A549 (cell line): Measurements from ENCODE around the gene PPP6R1. TPM values are rescaled to one million over a fixed set of nuclear protein-coding genes. Genes with fewer than 3 reads are reported as not detected.

Source experiments
- ATAC-seq, 2 experiments: fragments of 200-7000 bp in 1 of 2; fragments of >200 bp in 1 of 2; cut with Nextera tagmentation in 1 of 2; cut with Tn5 transposase in 1 of 2; 3 replicates each; pipeline versions ENCODE4 v1.8.0 to v1.9.1; 2018 to 2020; ENCODE audit warnings: mild to moderate bottlenecking in 1 of 2, moderate library complexity in 1 of 2
- CTCF ChIA-PET: fragments of 300-600 bp; sonication (Branson Sonifier 250); formaldehyde crosslinking; extraction: SDS; loops from one replicate; lab custom pipeline; 2021; ENCODE audit warnings: antibody characterized with exemption, inconsistent platforms; lab: Yijun Ruan, JAX
- POLR2A ChIA-PET: fragments of 350-600 bp; formaldehyde crosslinking; extraction: SDS; loops from one replicate; lab custom pipeline; 2021; ENCODE audit warnings: antibody characterized with exemption, inconsistent platforms; lab: Yijun Ruan, JAX
- DNase-seq, 2 experiments: peaks; one replicate each; pipeline versions ENCODE4 v3.0.0 to v3.0.0-alpha.2; 2011 to 2016; ENCODE audit warnings: low read depth in 1 of 2, low spot score in 1 of 2
- FAIRE-seq: peaks from 2 replicates; lab custom pipeline; 2011; peaks lifted over from hg19 to GRCh38; lab: Jason Lieb, UNC
- H3K27ac ChIP-seq, 2 experiments: fragments of >200 bp; sonication (Bioruptor Twin); formaldehyde crosslinking; 3 replicates each; pipeline ENCODE4 v1.5.1; 2016 to 2017
- H3K4me1 ChIP-seq: fragments of >200 bp; sonication (Bioruptor Twin); formaldehyde crosslinking; 3 replicates; pipeline ENCODE4 v1.6.1; 2016
- H3K4me2 ChIP-seq: fragments of >200 bp; sonication (Bioruptor Twin); formaldehyde crosslinking; 3 replicates; pipeline ENCODE4 v1.6.1; 2016
- H3K4me3 ChIP-seq: fragments of >200 bp; sonication (Bioruptor Twin); formaldehyde crosslinking; 3 replicates; pipeline ENCODE4 v1.5.1; 2016
- H3K9me3 ChIP-seq: fragments of >200 bp; sonication (Bioruptor Twin); formaldehyde crosslinking; 3 replicates; pipeline ENCODE4 v1.6.1; 2016
- CBX2 ChIP-seq: fragments of 200-600 bp; sonication (generic); IDR thresholded peaks from 2 replicates; pipeline ENCODE4 v1.6.1; 2016; ENCODE audit warnings: low read depth, mild to moderate bottlenecking, borderline replicate concordance
- CBX8 ChIP-seq: fragments of 200-600 bp; sonication (generic); IDR thresholded peaks from 2 replicates; pipeline ENCODE4 v1.6.1; 2016
- CHD2 ChIP-seq: fragments of 150-350 bp; IDR thresholded peaks from 2 replicates; pipeline ENCODE4 v1.6.1; 2014; ENCODE audit warnings: low read length; ENCODE audit not compliant: partially characterized antibody
- CHD4 ChIP-seq: fragments of 200-600 bp; sonication (generic); IDR thresholded peaks from 2 replicates; pipeline ENCODE4 v1.6.1; 2016; ENCODE audit warnings: antibody characterized with exemption, mild to moderate bottlenecking, borderline replicate concordance
- CTCF ChIP-seq: fragments of >200 bp; sonication (Bioruptor Twin); formaldehyde crosslinking; IDR thresholded peaks from 3 replicates; pipeline ENCODE4 v1.5.1; 2016
- E2F6 ChIP-seq: IDR thresholded peaks from 2 replicates; pipeline ENCODE4 v1.6.1; 2012; ENCODE audit warnings: low read depth, borderline replicate concordance
- ELK1 ChIP-seq: fragments of 150-350 bp; IDR thresholded peaks from 2 replicates; pipeline ENCODE4 v1.6.1; 2014; ENCODE audit warnings: low read depth, mild to moderate bottlenecking, low read length
- EP300 ChIP-seq, 2 experiments: fragments of >200 bp; sonication (Bioruptor Twin); formaldehyde crosslinking; IDR thresholded peaks; 2 replicates in 1 of 2; 3 replicates in 1 of 2; pipeline ENCODE4 v1.6.1; 2016 to 2017
- FOSB ChIP-seq: fragments of 250-450 bp; sonication (Bioruptor Pico); IDR thresholded peaks from 2 replicates; pipeline ENCODE4 v1.5.0; 2020; ENCODE audit warnings: mild to moderate bottlenecking, moderate library complexity
- FOSL2 ChIP-seq, 2 experiments: fragments of 450-650 bp in 1 of 2; fragments of >200 bp in 1 of 2; sonication (Bioruptor Twin) in 1 of 2; formaldehyde crosslinking; IDR thresholded peaks; 2 replicates each; pipeline versions ENCODE4 v1.5.0 to v1.6.1; 2016 to 2020; ENCODE audit warnings: mild to moderate bottlenecking in 1 of 2, moderate library complexity in 1 of 2
- GATA3 ChIP-seq: IDR thresholded peaks from 2 replicates; pipeline ENCODE4 v1.6.1; 2012; ENCODE audit warnings: borderline replicate concordance
- HES2 ChIP-seq: fragments of >200 bp; sonication (Bioruptor Twin); formaldehyde crosslinking; IDR thresholded peaks from 2 replicates; pipeline ENCODE4 v1.6.1; 2016
- KDM1A ChIP-seq: fragments of 200-600 bp; sonication (generic); IDR thresholded peaks from 2 replicates; pipeline ENCODE4 v1.6.1; 2016; ENCODE audit warnings: low read depth, mild to moderate bottlenecking
- NFE2L2 ChIP-seq: fragments of 150-350 bp; conservative IDR thresholded peaks from 2 replicates; pipeline ENCODE4 v1.6.1; 2014; ENCODE audit warnings: low read length
- NPAS2 ChIP-seq: fragments of 250-450 bp; sonication (Bioruptor Pico); IDR thresholded peaks from 2 replicates; pipeline ENCODE4 v1.8.0; 2022; ENCODE audit warnings: mild to moderate bottlenecking, moderate library complexity, borderline replicate concordance
- NR3C1 ChIP-seq: fragments of >200 bp; sonication (Bioruptor Twin); formaldehyde crosslinking; IDR thresholded peaks from 3 replicates; pipeline ENCODE4 v1.6.1; 2017
- PHF8 ChIP-seq: fragments of 200-600 bp; sonication (generic); IDR thresholded peaks from 2 replicates; pipeline ENCODE4 v1.6.1; 2016; ENCODE audit warnings: low read depth, mild to moderate bottlenecking, antibody characterized with exemption, moderate library complexity, borderline replicate concordance
- POLR2A ChIP-seq: IDR thresholded peaks from 2 replicates; pipeline ENCODE4 v1.6.1; 2012; ENCODE audit warnings: mild to moderate bottlenecking, low read length
- POLR2AphosphoS2 ChIP-seq: conservative IDR thresholded peaks from 2 replicates; pipeline ENCODE4 v1.6.1; 2012; ENCODE audit warnings: low read length, improper control_type of control experiment, inconsistent platforms
- RARB ChIP-seq: fragments of 250-450 bp; sonication (Bioruptor Pico); IDR thresholded peaks from 2 replicates; pipeline ENCODE4 v1.8.0; 2021; ENCODE audit warnings: mild to moderate bottlenecking, moderate library complexity
- RCOR1 ChIP-seq: fragments of 150-350 bp; IDR thresholded peaks from 2 replicates; pipeline ENCODE4 v1.6.1; 2014; ENCODE audit warnings: antibody characterized with exemption, low read length, low read depth
- RFX5 ChIP-seq: fragments of 450-650 bp; IDR thresholded peaks from 2 replicates; pipeline ENCODE4 v1.7.1; 2014; ENCODE audit warnings: antibody characterized with exemption, mild to moderate bottlenecking, moderate library complexity
- SMC3 ChIP-seq: fragments of >200 bp; sonication (Bioruptor Twin); formaldehyde crosslinking; IDR thresholded peaks from 3 replicates; pipeline ENCODE4 v1.6.1; 2018; ENCODE audit warnings: inconsistent platforms
- TFCP2L1 ChIP-seq: fragments of 250-450 bp; sonication (Bioruptor Pico); IDR thresholded peaks from 2 replicates; pipeline ENCODE4 v1.5.0; 2021; ENCODE audit warnings: mild to moderate bottlenecking
- ZC3H11A ChIP-seq: fragments of 450-650 bp; IDR thresholded peaks from 2 replicates; pipeline ENCODE4 v1.6.1; 2014; ENCODE audit warnings: antibody characterized with exemption, mild to moderate bottlenecking
- ZFP36 ChIP-seq: fragments of 450-650 bp; IDR thresholded peaks from 2 replicates; pipeline ENCODE4 v1.6.1; 2014; ENCODE audit warnings: borderline replicate concordance; ENCODE audit not compliant: partially characterized antibody
- WGBS: methylation state at CpG from one replicate; pipeline ENCODE4 v1.1.6; 2017; ENCODE audit errors: missing lambda C conversion rate; 5-methylcytosine and 5-hydroxymethylcytosine counted together
- polyA plus RNA-seq, 4 experiments: library from polyadenylated mRNA; depleted of rRNA in 3 of 4; stranded (reverse); fragments of >200 nt; fragmentation: RNase III in 1 of 4; extraction: RNeasy Plus Mini Kit Qiagen cat#74134 plus additional on column Dnase treatment in 1 of 4; gene quantifications; 2 replicates in 3 of 4; 3 replicates in 1 of 4; pipeline ENCODE4 v1.2.3, GENCODE V29; 2011 to 2017
- TF ChIP-seq, protein P1 (sequence below): IDR thresholded peaks from 2 replicates; pipeline ENCODE4 v1.6.1; 2012

PPP6R1 gene
- polyA plus RNA-seq, 2 of the 4 experiments (the other 2 are of a cell fraction): 42.9 to 78.0 TPM

GRCh38 chr19:55241143-55241934 lies 17.5 kb downstream of the PPP6R1 start:
- ChIA-PET CTCF (interaction anchor here (1.1 to 1.8 kb wide), 5 partner anchors 10 to 100 kb away, joined by 3 to 6 read pairs (median 4); no protein-coding TSS in a partner anchor), POLR2A (no interaction called here)
- Histone ChIP-seq H3K4me1 (no peaks in the 10 kb centered on the region), H3K4me2 (no peak overlapping the region), H3K9me3 (no peaks in the 10 kb centered on the region), H3K4me3 (no peak overlapping the region), H3K27ac (no peak overlapping the region)
- WGBS: 91% methylated on average over 32 of the region's 37 CpGs
- ATAC-seq (no peak), DNase-seq (no peak), FAIRE-seq (no peak)
- TF ChIP-seq GATA3 (no peak), RFX5 (no peak), EP300 (IDR thresholded peaks at IDR 0.05) (no peak)

- no peak for FAIRE-seq
- Histone ChIP-seq H3K4me2 (no peak overlapping the region), H3K27ac (no peak overlapping the region), H3K4me3 (no peak overlapping the region), H3K9me3 (no peaks in the 10 kb centered on the region), H3K4me1 (no peaks in the 10 kb centered on the region)
- CTCF ChIA-PET: interaction anchor here (0.8 to 1.8 kb wide), 5 partner anchors 9 to 144 kb away, joined by 3 to 6 read pairs (median 4); partner anchors contain the start of gene TMEM238
- no peak for DNase-seq
- POLR2A ChIA-PET: no interaction called here
- no peak for TF ChIP-seq PHF8
- TF ChIP-seq ELK1: no peak
- no peak for TF ChIP-seq CTCF
- no peak for TF ChIP-seq HES2
- no peak for TF ChIP-seq GATA3
- no peak for TF ChIP-seq CHD4
- TF ChIP-seq POLR2AphosphoS2: no peak
- TF ChIP-seq NPAS2 (CRISPR knock-in tag): no peak
- no peak for TF ChIP-seq NR3C1
- WGBS: 94% methylated on average over 6 of the region's 6 CpGs
- no peak for ATAC-seq
Measured at GRCh38 chr19:55240713-55241020, 18.1 kb downstream of the PPP6R1 start.

GRCh38 chr19:55239004-55239403 lies 19.8 kb downstream of the PPP6R1 start:
- ATAC-seq: no peak
- no peak overlapping the region for H3K27ac ChIP-seq
- ChIA-PET POLR2A (interaction anchor here (1.1 kb wide), 1 partner anchor 15 kb away, joined by 3 read pairs; no protein-coding TSS in a partner anchor), CTCF (interaction anchor here (0.6 to 2.0 kb wide), 4 partner anchors 9 to 400 kb away, joined by 3 to 6 read pairs (median 4); no protein-coding TSS in a partner anchor)
- no peaks in the 10 kb centered on the region for H3K4me1 ChIP-seq
- H3K4me3 ChIP-seq: no peak overlapping the region
- WGBS: 95% methylated on average over 11 of the region's 12 CpGs
- H3K9me3 ChIP-seq: no peaks in the 10 kb centered on the region
- TF ChIP-seq EP300 (IDR thresholded peaks at IDR 0.05) (no peak), CTCF (no peak), KDM1A (no peak), CHD2 (no peak), FOSL2 (IDR thresholded peaks at IDR 0.05) (no peak), FOSL2 (CRISPR knock-in tag; IDR thresholded peaks at IDR 0.05) (no peak), NFE2L2 (no peak), FOSB (CRISPR knock-in tag) (no peak), CBX8 (no peak), CBX2 (no peak), PHF8 (no peak), RCOR1 (no peak), POLR2A (no peak), SMC3 (no peak), TFCP2L1 (CRISPR knock-in tag) (no peak), RARB (CRISPR knock-in tag) (no peak), ZC3H11A (no peak), ZFP36 (no peak), E2F6 (no peak)
- TF ChIP-seq, protein P1, sequence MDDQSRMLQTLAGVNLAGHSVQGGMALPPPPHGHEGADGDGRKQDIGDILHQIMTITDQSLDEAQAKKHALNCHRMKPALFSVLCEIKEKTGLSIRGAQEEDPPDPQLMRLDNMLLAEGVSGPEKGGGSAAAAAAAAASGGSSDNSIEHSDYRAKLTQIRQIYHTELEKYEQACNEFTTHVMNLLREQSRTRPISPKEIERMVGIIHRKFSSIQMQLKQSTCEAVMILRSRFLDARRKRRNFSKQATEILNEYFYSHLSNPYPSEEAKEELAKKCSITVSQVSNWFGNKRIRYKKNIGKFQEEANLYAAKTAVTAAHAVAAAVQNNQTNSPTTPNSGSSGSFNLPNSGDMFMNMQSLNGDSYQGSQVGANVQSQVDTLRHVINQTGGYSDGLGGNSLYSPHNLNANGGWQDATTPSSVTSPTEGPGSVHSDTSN: no peak
- no peak overlapping the region for H3K4me2 ChIP-seq
- DNase-seq: no peak
- FAIRE-seq: no peak
